ENCODE results near the gene MFN2.

- TF ChIP-seq ZNF677 (tag by site-specific recombination; IDR thresholded peaks at IDR 0.05): no peak
- TF ChIP-seq ZFP3 (tag by site-specific recombination; IDR thresholded peaks at IDR 0.05; ENCODE audit: low read depth): no peak
- no peak for TF ChIP-seq TCF7L2 (IDR thresholded peaks at IDR 0.05; ENCODE audit: borderline replicate concordance, low read depth, low read length)
- TF ChIP-seq CTCF (tag by site-specific recombination; IDR thresholded peaks at IDR 0.05): no peak
- no peak for TF ChIP-seq PRDM6 (tag by site-specific recombination; IDR thresholded peaks at IDR 0.05)
- TF ChIP-seq ZNF121 (tag by site-specific recombination; IDR thresholded peaks at IDR 0.05): no peak
- no peak for TF ChIP-seq ZNF18 (tag by site-specific recombination; IDR thresholded peaks at IDR 0.05)
- TF ChIP-seq TSHZ1 (tag by site-specific recombination; IDR thresholded peaks at IDR 0.05; ENCODE audit: borderline replicate concordance): no peak
- no peak for TF ChIP-seq ZNF670 (tag by site-specific recombination; IDR thresholded peaks at IDR 0.05; ENCODE audit: low read depth)
- no peak for TF ChIP-seq AEBP2 (tag by site-specific recombination; IDR thresholded peaks at IDR 0.05; ENCODE audit: borderline replicate concordance)
- TF ChIP-seq ZBTB8A (tag by site-specific recombination; IDR thresholded peaks at IDR 0.05): no peak
- no peak for TF ChIP-seq ZNF311 (tag by site-specific recombination; IDR thresholded peaks at IDR 0.05; ENCODE audit: borderline replicate concordance)
- no peak for TF ChIP-seq REST (tag by site-specific recombination; IDR thresholded peaks at IDR 0.05)
- no peak for TF ChIP-seq ZBTB17 (tag by site-specific recombination; IDR thresholded peaks at IDR 0.05)
Measured at GRCh38 chr1:11999236-11999635, 19.0 kb downstream of the MFN2 start.
